Cardiac muscle cell (in vitro differentiated cells and primary cell): ENCODE measurements around the gene JPH2. TPM values are rescaled to one million over a fixed set of nuclear protein-coding genes. Genes with fewer than 3 reads are reported as not detected.
A peak's percentile ranks its signal among the peaks of the same experiment; 100 is the strongest.

Source experiments
- DNase-seq, 2 donors: peaks; one replicate each; pipeline versions ENCODE4 v3.0.0 to v3.0.0-alpha.2; 2010 to 2017; ENCODE audit warnings: low read depth in 1 of 2, low spot score in 1 of 2
- H3K27ac ChIP-seq: fragments of 200-600 bp; sonication (generic); 2 replicates; pipeline ENCODE4 v1.5.1; 2016
- H3K27me3 ChIP-seq: fragments of 200-600 bp; sonication (generic); 2 replicates; pipeline ENCODE4 v1.6.0; 2016; ENCODE audit warnings: control low read depth
- H3K36me3 ChIP-seq: fragments of 200-600 bp; sonication (generic); 2 replicates; pipeline ENCODE4 v1.5.1; 2016; ENCODE audit warnings: control low read depth
- H3K4me1 ChIP-seq: fragments of 200-600 bp; sonication (generic); 2 replicates; pipeline ENCODE4 v1.8.1; 2017; ENCODE audit warnings: low read depth, mild to moderate bottlenecking, mixed run types
- H3K4me3 ChIP-seq: fragments of 200-600 bp; sonication (generic); 2 replicates; pipeline ENCODE4 v1.5.1; 2016; ENCODE audit warnings: mild to moderate bottlenecking
- H3K9me3 ChIP-seq: fragments of 200-600 bp; sonication (generic); 2 replicates; pipeline ENCODE4 v1.5.1; 2017; ENCODE audit warnings: low read depth, mild to moderate bottlenecking, control low read depth
- polyA plus RNA-seq: library from polyadenylated mRNA; unstranded; fragments of >200 nt; fragmentation: Nextera tagmentation; extraction: Ambion mirVana; gene quantifications from 2 replicates; pipeline ENCODE4 v1.2.1, GENCODE V29; 2016
- total RNA-seq: library from RNA; depleted of rRNA; stranded (reverse); fragments of >200 nt; gene quantifications from 2 replicates; pipeline ENCODE4 v1.2.3, GENCODE V29; 2016
- TF ChIP-seq, protein P1 (sequence below): IDR thresholded peaks from 2 replicates; pipeline ENCODE4 v1.5.1; 2012; ENCODE audit warnings: low read depth, mild to moderate bottlenecking, low read length

JPH2 gene
- total and polyA plus RNA-seq, 2 experiments from 2014 or later: 97.2 to 205 TPM

DNA sequence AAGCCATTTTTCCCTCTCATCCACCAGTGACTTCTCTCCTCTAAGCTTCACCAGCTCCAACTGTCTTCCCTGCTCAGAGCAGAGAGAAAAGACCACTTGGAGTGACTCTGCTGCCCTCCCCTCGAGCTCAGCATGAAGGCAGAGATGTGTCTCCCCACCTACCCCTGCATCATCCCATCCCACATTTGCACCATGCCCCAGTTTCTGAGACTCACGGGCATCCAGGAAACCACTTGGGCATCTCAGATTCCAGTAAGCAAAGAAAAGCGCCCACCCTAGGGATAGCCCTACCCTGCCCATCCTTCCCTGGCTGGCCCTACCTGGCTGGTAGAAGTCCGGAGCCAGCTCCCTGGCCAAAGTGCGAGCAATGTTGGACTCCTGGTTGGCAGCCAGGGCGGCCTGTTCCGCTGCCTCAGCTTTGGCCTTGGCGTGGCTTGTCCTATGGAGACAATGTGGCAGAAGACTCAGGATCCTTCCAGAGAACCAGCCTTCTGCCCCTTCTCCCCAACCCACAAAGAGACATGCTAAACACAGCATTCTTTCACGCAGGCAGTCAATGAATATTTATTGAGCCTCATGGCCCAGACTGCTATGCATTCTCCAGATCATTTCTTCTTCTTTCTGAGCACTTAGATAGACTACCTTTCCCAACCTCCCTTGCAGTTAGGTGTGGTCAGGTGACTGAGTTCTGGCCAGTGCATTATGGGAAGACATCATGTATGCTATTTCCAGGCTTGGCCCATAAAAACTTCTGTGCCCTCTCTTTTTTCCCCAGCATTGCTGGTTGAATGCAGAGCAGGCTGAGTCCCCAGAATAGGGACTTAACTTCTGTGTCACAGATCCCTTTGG, 68.6 kb downstream of the JPH2 start:
- no peaks in the 10 kb centered on the region for H3K9me3 ChIP-seq
- TF ChIP-seq, protein P1, sequence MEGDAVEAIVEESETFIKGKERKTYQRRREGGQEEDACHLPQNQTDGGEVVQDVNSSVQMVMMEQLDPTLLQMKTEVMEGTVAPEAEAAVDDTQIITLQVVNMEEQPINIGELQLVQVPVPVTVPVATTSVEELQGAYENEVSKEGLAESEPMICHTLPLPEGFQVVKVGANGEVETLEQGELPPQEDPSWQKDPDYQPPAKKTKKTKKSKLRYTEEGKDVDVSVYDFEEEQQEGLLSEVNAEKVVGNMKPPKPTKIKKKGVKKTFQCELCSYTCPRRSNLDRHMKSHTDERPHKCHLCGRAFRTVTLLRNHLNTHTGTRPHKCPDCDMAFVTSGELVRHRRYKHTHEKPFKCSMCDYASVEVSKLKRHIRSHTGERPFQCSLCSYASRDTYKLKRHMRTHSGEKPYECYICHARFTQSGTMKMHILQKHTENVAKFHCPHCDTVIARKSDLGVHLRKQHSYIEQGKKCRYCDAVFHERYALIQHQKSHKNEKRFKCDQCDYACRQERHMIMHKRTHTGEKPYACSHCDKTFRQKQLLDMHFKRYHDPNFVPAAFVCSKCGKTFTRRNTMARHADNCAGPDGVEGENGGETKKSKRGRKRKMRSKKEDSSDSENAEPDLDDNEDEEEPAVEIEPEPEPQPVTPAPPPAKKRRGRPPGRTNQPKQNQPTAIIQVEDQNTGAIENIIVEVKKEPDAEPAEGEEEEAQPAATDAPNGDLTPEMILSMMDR: no peak
- H3K27ac ChIP-seq: peak overlapping the region; percentile 75
- H3K4me3 ChIP-seq: no peak overlapping the region
- peaks cover 20% of the 10 kb centered on the region for H3K36me3 ChIP-seq
- DNase-seq: no peak
- H3K4me1 ChIP-seq: peaks cover 16% of the 10 kb centered on the region
- no peaks in the 10 kb centered on the region for H3K27me3 ChIP-seq

DNA sequence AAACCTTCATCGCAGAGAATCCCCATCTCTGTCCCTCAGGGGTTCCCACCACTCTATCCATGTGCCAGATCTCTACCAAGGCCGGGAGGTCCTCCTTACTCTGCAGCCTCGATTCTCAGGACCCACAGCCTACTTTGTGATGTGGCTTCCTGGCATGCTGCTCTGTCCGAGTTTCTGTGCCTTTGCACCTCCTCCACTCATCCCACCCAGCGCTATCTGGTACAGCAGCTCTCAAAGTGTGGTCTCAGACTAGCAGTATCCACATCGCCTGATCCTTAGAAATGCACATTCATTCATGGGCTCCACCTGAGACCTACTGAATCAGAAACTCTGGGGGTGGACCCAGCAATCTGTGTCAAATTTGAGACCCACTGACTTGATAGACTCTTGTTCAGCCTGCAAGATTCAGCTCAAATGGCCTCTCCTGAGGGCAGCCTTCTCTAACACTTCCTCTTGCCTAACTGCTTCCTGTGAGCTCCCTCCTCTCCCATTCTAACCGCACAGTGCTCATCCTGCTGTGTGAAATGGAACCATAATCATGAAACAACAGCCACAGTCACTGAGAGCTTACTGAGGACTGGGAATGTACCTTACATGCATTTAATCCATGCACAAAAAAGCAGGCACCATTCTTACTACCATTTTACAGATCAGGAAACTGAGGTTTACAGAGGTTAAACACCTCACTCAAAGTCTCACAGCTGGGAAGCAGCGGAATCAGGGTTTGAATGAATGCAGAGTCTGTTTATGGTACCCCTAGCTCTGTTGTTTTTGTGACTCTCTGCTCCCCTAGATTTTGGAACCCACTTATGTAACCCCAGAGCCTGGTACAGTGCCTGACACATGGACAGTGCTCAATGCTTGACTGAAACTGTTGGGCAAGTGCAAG, 69.4 kb downstream of the JPH2 start:
- DNase-seq: no peak
- Histone ChIP-seq H3K4me1 (peaks cover 9% of the 10 kb centered on the region), H3K4me3 (no peak overlapping the region), H3K27me3 (no peaks in the 10 kb centered on the region), H3K36me3 (peaks cover 24% of the 10 kb centered on the region), H3K27ac (peak overlapping the region; percentile 75), H3K9me3 (no peaks in the 10 kb centered on the region)
- TF ChIP-seq, protein P1: no peak

DNA sequence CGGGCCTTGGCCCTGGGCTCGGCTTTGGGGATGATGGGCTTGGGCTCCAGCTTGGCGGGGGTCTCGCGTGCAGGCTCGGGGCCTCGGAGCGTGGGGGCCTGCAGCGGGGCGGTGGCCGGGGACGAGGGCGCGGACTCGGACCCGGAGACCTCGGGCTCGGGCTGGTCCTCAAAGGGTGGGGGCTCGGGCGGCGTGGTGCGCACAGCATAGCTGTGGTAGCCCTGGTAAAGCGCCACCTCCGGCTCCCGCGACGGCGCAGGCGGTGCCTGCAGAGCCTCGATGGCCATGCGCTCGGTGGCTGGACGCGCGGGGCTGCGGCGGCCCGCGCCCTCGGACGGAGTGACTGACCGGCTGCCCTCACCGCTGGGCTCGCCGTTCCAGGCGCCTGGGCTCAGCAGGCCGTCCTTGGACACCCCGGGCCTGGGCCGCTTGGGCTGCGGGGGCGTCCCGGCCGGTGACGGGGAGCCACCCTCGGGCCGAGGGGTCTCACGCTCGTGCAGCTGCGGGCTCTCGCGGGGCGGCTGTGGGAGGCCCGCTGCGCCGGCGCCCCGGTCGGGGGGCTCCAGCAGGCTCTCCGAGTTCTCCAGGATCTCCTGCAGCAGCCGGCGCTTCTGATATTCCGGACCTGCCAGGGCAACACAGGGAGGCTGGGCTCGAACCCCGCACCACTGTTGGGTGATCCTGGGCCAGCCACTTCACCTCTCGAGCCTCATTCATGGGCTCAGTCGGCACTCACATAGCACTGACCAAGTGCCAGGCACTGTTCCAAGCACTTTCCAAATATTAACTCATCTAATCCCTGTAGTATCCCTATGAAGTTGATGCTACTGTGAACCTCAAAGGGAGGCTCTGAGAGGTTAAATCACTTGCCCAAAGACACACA, 71.0 kb downstream of the JPH2 start:
- Histone ChIP-seq H3K4me1 (peaks cover 6% of the 10 kb centered on the region), H3K27ac (no peak overlapping the region), H3K36me3 (peaks cover 29% of the 10 kb centered on the region), H3K9me3 (no peaks in the 10 kb centered on the region), H3K4me3 (no peak overlapping the region), H3K27me3 (no peaks in the 10 kb centered on the region)
- TF ChIP-seq, protein P1: no peak
- no peak for DNase-seq

DNA sequence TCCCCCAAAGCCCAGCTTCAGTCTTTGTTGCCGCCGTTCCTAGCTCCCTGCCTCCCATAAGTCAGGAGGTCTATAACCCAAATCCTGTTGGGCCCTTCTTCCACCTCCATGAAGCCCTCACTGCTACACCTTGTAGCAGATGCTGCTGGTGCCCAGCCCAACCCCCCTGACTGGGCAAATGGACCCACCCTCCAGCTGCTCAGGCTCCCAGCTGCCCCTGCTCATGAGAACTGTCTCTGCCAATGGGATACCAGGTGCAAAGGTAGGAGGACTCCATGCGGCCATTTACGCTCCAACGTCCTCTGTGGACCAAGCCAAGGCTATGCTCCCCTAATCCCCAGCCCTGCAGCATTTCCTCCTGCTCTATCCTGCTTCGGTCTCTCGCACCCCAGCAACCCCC, 71.8 kb downstream of the JPH2 start:
- H3K4me3 ChIP-seq: no peak overlapping the region
- no peak for DNase-seq
- H3K27me3 ChIP-seq: no peaks in the 10 kb centered on the region
- TF ChIP-seq, protein P1: no peak
- H3K4me1 ChIP-seq: peaks cover 2% of the 10 kb centered on the region
- no peak overlapping the region for H3K27ac ChIP-seq
- peaks cover 29% of the 10 kb centered on the region for H3K36me3 ChIP-seq
- H3K9me3 ChIP-seq: no peaks in the 10 kb centered on the region
